ES-I3 (cell line): ENCODE data around the gene NUCB1.
"Not testable (repeated sequence)": the region's sequence is repeated elsewhere in the genome, so short reads cannot be mapped to it uniquely, and the experiment has no call there.

ENCODE experiments used
- H3K36me3 ChIP-seq: 2 replicates; pipeline ENCODE4 v1.6.1; 2013; ENCODE audit warnings: mild to moderate bottlenecking, low read length, control low read depth, moderate library complexity; ENCODE audit not compliant: insufficient read depth
- H3K4me1 ChIP-seq: 2 replicates; pipeline ENCODE4 v1.6.1; 2013; ENCODE audit warnings: mild to moderate bottlenecking, control low read depth, low read length; ENCODE audit not compliant: insufficient read depth
- H3K9ac ChIP-seq: 2 replicates; pipeline ENCODE4 v1.6.1; 2013; ENCODE audit warnings: low read depth, mild to moderate bottlenecking, low read length, moderate library complexity
- H3K9me3 ChIP-seq: 2 replicates; pipeline ENCODE4 v1.6.1; 2013; ENCODE audit warnings: mild to moderate bottlenecking, low read length, moderate library complexity; ENCODE audit not compliant: control insufficient read depth, insufficient read depth

NUCB1 gene

GRCh38 chr19:48925890-48926289, 25.8 kb downstream of the NUCB1 start:
- H3K9ac ChIP-seq, H3K36me3 ChIP-seq, H3K4me1 ChIP-seq, H3K9me3 ChIP-seq: not testable (repeated sequence)

- H3K4me1 ChIP-seq, result no peaks in the 10 kb centered on the region
- no peak overlapping the region for H3K9ac ChIP-seq
- H3K9me3 ChIP-seq, result no peaks in the 10 kb centered on the region
- no peaks in the 10 kb centered on the region; the same call in 1 of the 2 replicates for H3K36me3 ChIP-seq
Measured at GRCh38 chr19:48926909-48927308, 26.8 kb downstream of the NUCB1 start.

GRCh38 chr19:48927692-48928091, 27.6 kb downstream of the NUCB1 start:
- H3K9me3 ChIP-seq, H3K9ac ChIP-seq, H3K4me1 ChIP-seq, H3K36me3 ChIP-seq: not testable (repeated sequence)

- no peak overlapping the region for H3K9ac ChIP-seq
- H3K4me1 ChIP-seq, result peaks cover 8% of the 10 kb centered on the region; the same call in 1 of the 2 replicates
- H3K9me3 ChIP-seq, result no peaks in the 10 kb centered on the region
- H3K36me3 ChIP-seq, result no peaks in the 10 kb centered on the region
Measured at GRCh38 chr19:48928164-48929025, 28.3 kb downstream of the NUCB1 start.

- no peaks in the 10 kb centered on the region for H3K36me3 ChIP-seq
- peaks cover 8% of the 10 kb centered on the region; the same call in 1 of the 2 replicates for H3K4me1 ChIP-seq
- H3K9me3 ChIP-seq, result no peaks in the 10 kb centered on the region
- H3K9ac ChIP-seq, result peak within 1 kb of the TSS; percentile 58
Measured at GRCh38 chr19:48933382-48933932, 33.3 kb downstream of the NUCB1 start, which contains the start of gene DHDH. Gene DHDH, plus strand, starts transcription at chr19:48933699. Its CDS starts 23 bp downstream, at chr19:48933722.

- no peaks in the 10 kb centered on the region for H3K9me3 ChIP-seq
- no peak overlapping the region for H3K9ac ChIP-seq
- peaks cover 8% of the 10 kb centered on the region; the same call in 1 of the 2 replicates for H3K4me1 ChIP-seq
- no peaks in the 10 kb centered on the region for H3K36me3 ChIP-seq
Measured at GRCh38 chr19:48934837-48935236, 34.7 kb downstream of the NUCB1 start.

GRCh38 chr19:48935864-48936263, 35.8 kb downstream of the NUCB1 start:
- Histone ChIP-seq H3K4me1 (peaks cover 8% of the 10 kb centered on the region; the same call in 1 of the 2 replicates), H3K9ac (no peak overlapping the region), H3K36me3 (no peaks in the 10 kb centered on the region), H3K9me3 (no peaks in the 10 kb centered on the region)

GRCh38 chr19:48938256-48938655, 38.1 kb downstream of the NUCB1 start:
- H3K9ac ChIP-seq, result no peak overlapping the region
- no peaks in the 10 kb centered on the region for H3K9me3 ChIP-seq
- no peaks in the 10 kb centered on the region for H3K36me3 ChIP-seq
- no peaks in the 10 kb centered on the region for H3K4me1 ChIP-seq

- no peaks in the 10 kb centered on the region for H3K9me3 ChIP-seq
Measured at GRCh38 chr19:48940902-48941301, 40.8 kb downstream of the NUCB1 start.

GRCh38 chr19:48943081-48943480, 43.0 kb downstream of the NUCB1 start:
- Histone ChIP-seq H3K9ac (no peak overlapping the region), H3K9me3 (no peaks in the 10 kb centered on the region; the same call in 1 of the 2 replicates), H3K4me1 (no peaks in the 10 kb centered on the region), H3K36me3 (no peaks in the 10 kb centered on the region)

More at GRCh38 chr19:48940902-48941301, 40.8 kb downstream of the NUCB1 start:
- Histone ChIP-seq H3K36me3 (no peaks in the 10 kb centered on the region), H3K9ac (no peak overlapping the region), H3K4me1 (no peaks in the 10 kb centered on the region)

- Histone ChIP-seq H3K9ac (no peak overlapping the region), H3K4me1 (no peaks in the 10 kb centered on the region), H3K9me3 (no peaks in the 10 kb centered on the region; the same call in 1 of the 2 replicates), H3K36me3 (no peaks in the 10 kb centered on the region)
Measured at GRCh38 chr19:48945415-48945814, 45.3 kb downstream of the NUCB1 start.

GRCh38 chr19:48945817-48946216, 45.7 kb downstream of the NUCB1 start:
- H3K4me1 ChIP-seq, result no peaks in the 10 kb centered on the region
- H3K36me3 ChIP-seq, result no peaks in the 10 kb centered on the region
- no peaks in the 10 kb centered on the region; the same call in 1 of the 2 replicates for H3K9me3 ChIP-seq

GRCh38 chr19:48946463-48947257, 46.5 kb downstream of the NUCB1 start:
- Histone ChIP-seq H3K36me3 (no peaks in the 10 kb centered on the region), H3K9ac (no peak overlapping the region), H3K4me1 (no peaks in the 10 kb centered on the region), H3K9me3 (no peaks in the 10 kb centered on the region; the same call in 1 of the 2 replicates)

More at GRCh38 chr19:48945817-48946216, 45.7 kb downstream of the NUCB1 start:
- no peak overlapping the region for H3K9ac ChIP-seq

GRCh38 chr19:48947258-48947542, 47.1 kb downstream of the NUCB1 start:
- Histone ChIP-seq H3K9ac (no peak overlapping the region), H3K4me1 (no peaks in the 10 kb centered on the region), H3K36me3 (no peaks in the 10 kb centered on the region)

More at GRCh38 chr19:48947258-48947542, 47.1 kb downstream of the NUCB1 start:
- H3K9me3 ChIP-seq, result no peaks in the 10 kb centered on the region; the same call in 1 of the 2 replicates
